Retinal pigment epithelial cell (primary cell): ENCODE results near the gene TAB2.

Source experiments
- DNase-seq: peaks from one replicate; pipeline ENCODE4 v3.0.0-alpha.2; 2010; ENCODE audit warnings: low read depth
- H3K4me3 ChIP-seq: 2 replicates; pipeline ENCODE4 v1.5.1; 2011; ENCODE audit warnings: mild to moderate bottlenecking, low read length, control low read depth, moderate library complexity
- CTCF ChIP-seq: conservative IDR thresholded peaks from 2 replicates; pipeline ENCODE4 v1.5.1; 2011; ENCODE audit warnings: low read depth, low read length, control low read depth, inconsistent platforms

Gene TAB2

DNA sequence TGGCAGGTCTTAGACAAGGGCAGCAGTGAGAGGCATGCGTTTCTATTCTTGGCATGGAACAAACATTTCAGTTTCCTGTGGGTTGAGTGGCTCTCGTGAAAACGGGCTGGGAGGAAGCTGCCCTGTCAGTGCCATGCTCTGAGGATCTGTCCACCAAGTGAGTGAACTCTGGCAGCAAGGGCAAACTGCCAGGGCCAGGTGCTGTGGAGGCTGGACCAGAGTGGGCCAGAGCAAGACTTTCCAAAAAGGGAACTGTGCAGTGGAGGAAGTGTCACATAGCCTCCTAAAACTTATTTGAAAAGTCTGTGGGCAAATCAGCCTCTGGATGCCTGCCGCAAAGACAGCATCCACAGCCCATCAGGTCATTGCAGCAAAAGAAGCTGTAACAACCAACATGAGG lies 44.2 kb upstream of the TAB2 start:
- TF ChIP-seq CTCF: no peak
- DNase-seq: no peak
- H3K4me3 ChIP-seq: no peak overlapping the region

GRCh38 chr6:149275621-149276020 lies 41.9 kb upstream of the TAB2 start:
- no peak overlapping the region for H3K4me3 ChIP-seq
- no peak for TF ChIP-seq CTCF
- DNase-seq: no peak

DNA sequence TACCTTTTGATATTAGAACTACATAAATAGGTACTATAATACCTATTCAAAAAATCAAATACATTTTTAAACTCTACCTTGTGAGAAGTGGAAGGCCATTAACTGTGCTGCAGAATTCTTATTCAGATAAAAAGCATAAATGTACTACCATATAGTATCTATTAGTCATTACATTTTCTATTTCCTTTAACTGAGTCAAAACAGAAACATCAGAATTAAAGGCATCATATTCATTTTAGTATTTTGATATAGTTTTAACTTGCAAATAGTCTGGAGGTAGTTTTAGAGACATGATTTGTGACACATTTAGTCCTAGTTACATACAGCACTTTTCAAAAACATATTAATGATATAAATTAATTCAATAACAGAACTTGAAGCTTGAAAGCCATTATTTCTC lies 39.9 kb upstream of the TAB2 start:
- no peak overlapping the region for H3K4me3 ChIP-seq

DNA sequence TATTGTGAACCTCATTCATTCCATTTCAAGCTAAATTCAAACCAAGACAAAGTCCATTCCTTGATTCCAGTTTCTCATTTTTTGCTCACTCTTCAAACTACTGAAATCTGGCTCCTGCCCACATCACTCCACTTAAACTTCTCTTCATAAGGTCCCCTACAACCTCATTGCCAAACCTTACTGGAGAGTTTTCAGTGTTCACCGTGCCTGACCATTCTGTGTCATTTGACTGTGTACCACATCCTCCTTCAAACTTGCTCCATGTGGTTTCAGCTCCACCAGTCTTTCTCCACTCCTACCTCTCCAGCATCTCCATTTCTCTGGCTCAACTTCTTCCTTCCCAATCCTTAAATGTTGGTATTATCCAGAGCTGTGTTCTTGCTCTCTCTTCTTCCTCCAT lies 38.5 kb upstream of the TAB2 start:
- no peak for TF ChIP-seq CTCF
- H3K4me3 ChIP-seq: no peak overlapping the region
- DNase-seq: no peak

More for the DNA sequence above, 39.9 kb upstream of the TAB2 start:
- no peak for DNase-seq
- no peak for TF ChIP-seq CTCF

- H3K4me3 ChIP-seq: no peak overlapping the region
- no peak for DNase-seq
- TF ChIP-seq CTCF: no peak
Observed at GRCh38 chr6:149284904-149285303, 32.6 kb upstream of the TAB2 start.

- no peak for DNase-seq
- no peak for TF ChIP-seq CTCF
- H3K4me3 ChIP-seq: no peak overlapping the region
Observed at GRCh38 chr6:149285626-149286025, 31.9 kb upstream of the TAB2 start.

DNA sequence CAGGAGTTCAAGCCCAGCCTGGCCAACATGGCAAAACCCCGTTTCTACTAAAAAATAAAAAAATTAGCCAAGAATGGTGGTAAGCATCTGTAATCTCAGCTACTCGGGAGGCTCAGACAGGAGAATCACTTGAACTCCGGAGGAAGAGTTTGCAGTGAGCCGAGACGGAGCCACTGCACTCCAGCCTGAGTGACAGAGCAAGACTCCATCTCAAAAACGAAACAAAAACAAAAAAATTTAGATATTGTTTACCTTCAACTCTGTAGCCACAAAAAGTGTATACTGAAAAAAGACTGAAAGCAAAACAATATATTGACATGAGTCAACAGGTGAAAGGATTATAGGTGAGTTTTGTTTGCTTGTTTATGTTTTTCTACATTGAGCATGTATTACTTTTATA lies 30.6 kb upstream of the TAB2 start:
- no peak for DNase-seq
- TF ChIP-seq CTCF: no peak
- no peak overlapping the region for H3K4me3 ChIP-seq
